HL-60/S4 treated with retinoic acid at 250 ng/mL for 4 days and 3 days (cell line): Measurements from ENCODE around the gene PLPPR3.

Source experiments
- in situ Hi-C: fragments of 300-500 bp; cut with MboI; formaldehyde crosslinking; loops from 2 replicates; pipeline ENCODE4 v1.7.0; 2022; ENCODE audit warnings: low sequenced_read_pairs

PLPPR3 gene

GRCh38 chr19:821825-822503, at the start of gene PLPPR3:
PLPPR3 (minus strand) TSS chr19:821955; CDS start chr19:821559, 396 bp downstream.
- in situ Hi-C loops, result no loop called here

- in situ Hi-C loops, result no loop called here
Measured at GRCh38 chr19:870963-871401, 49.2 kb upstream of the PLPPR3 start.

GRCh38 chr19:870314-870713, 48.6 kb upstream of the PLPPR3 start:
- in situ Hi-C loops, result no loop called here

- in situ Hi-C loops, result no loop called here
Measured at GRCh38 chr19:869245-870177, 47.8 kb upstream of the PLPPR3 start.

- in situ Hi-C loops, result no loop called here
Measured at GRCh38 chr19:868458-869244, 46.9 kb upstream of the PLPPR3 start.

GRCh38 chr19:867855-868457, 46.2 kb upstream of the PLPPR3 start:
- in situ Hi-C loops, result no loop called here

- in situ Hi-C loops, result no loop called here
Measured at GRCh38 chr19:867301-867793, 45.6 kb upstream of the PLPPR3 start.

GRCh38 chr19:866769-867300, 45.1 kb upstream of the PLPPR3 start:
- in situ Hi-C loops, result no loop called here

- in situ Hi-C loops, result no loop called here
Measured at GRCh38 chr19:863315-863620, 41.5 kb upstream of the PLPPR3 start.

GRCh38 chr19:862581-863314, 41.0 kb upstream of the PLPPR3 start:
- in situ Hi-C loops, result no loop called here

GRCh38 chr19:861756-862580, 40.2 kb upstream of the PLPPR3 start:
- in situ Hi-C loops, result no loop called here

GRCh38 chr19:861141-861755, 39.5 kb upstream of the PLPPR3 start:
- in situ Hi-C loops, result no loop called here

- in situ Hi-C loops, result no loop called here
Measured at GRCh38 chr19:858868-859843, 37.4 kb upstream of the PLPPR3 start, which contains the start of gene CFD. CFD (plus strand) TSS chr19:859664; CDS start chr19:859690, 26 bp downstream.

- in situ Hi-C loops, result no loop called here
Measured at GRCh38 chr19:858284-858683, 36.5 kb upstream of the PLPPR3 start.

GRCh38 chr19:855566-856120, 33.9 kb upstream of the PLPPR3 start:
- in situ Hi-C loops, result no loop called here

GRCh38 chr19:855142-855541, 33.4 kb upstream of the PLPPR3 start:
- in situ Hi-C loops, result no loop called here

- in situ Hi-C loops, result no loop called here
Measured at GRCh38 chr19:854549-854948, 32.8 kb upstream of the PLPPR3 start.
